ENCODE data around the gene TMEM14C.
"Not testable (repeated sequence)": the region's sequence is repeated elsewhere in the genome, so short reads cannot be mapped to it uniquely, and the experiment has no call there.

Gene TMEM14C

GRCh38 chr6:10722820-10723566, at the start of gene TMEM14C:
Gene TMEM14C (plus strand): TSS chr6:10723070. CDS start chr6:10724614, 1,544 bp downstream.
- peak; percentile 63 for DNase-seq

GRCh38 chr6:10676403-10676802, 46.5 kb upstream of the TMEM14C start:
- DNase-seq = no peak

GRCh38 chr6:10678456-10678855, 44.4 kb upstream of the TMEM14C start:
- DNase-seq = no peak

GRCh38 chr6:10681795-10682194, 41.1 kb upstream of the TMEM14C start:
- DNase-seq = no peak

- no peak for DNase-seq
Measured at GRCh38 chr6:10682355-10682988, 40.4 kb upstream of the TMEM14C start.

- no peak for DNase-seq
Measured at GRCh38 chr6:10684618-10685017, 38.3 kb upstream of the TMEM14C start.

- DNase-seq = no peak
Measured at GRCh38 chr6:10685092-10685915, 37.6 kb upstream of the TMEM14C start.

GRCh38 chr6:10686901-10687300, 36.0 kb upstream of the TMEM14C start:
- DNase-seq = no peak

GRCh38 chr6:10687582-10687981, 35.3 kb upstream of the TMEM14C start:
- DNase-seq = no peak

GRCh38 chr6:10690651-10691445, 32.0 kb upstream of the TMEM14C start:
- DNase-seq = no peak

GRCh38 chr6:10692965-10693538, 29.8 kb upstream of the TMEM14C start:
- no peak for DNase-seq

GRCh38 chr6:10694302-10695085, 28.4 kb upstream of the TMEM14C start, which contains the start of the genes C6orf52 and PAK1IP1:
Gene C6orf52 (minus strand): TSS chr6:10694616. CDS start chr6:10687550, 7,066 bp downstream.
Gene PAK1IP1 (plus strand): TSS chr6:10694972. CDS start chr6:10694986, 14 bp downstream.
- DNase-seq = peak; percentile 93

GRCh38 chr6:10695086-10695657, 27.7 kb upstream of the TMEM14C start:
- no peak for DNase-seq

GRCh38 chr6:10696655-10697054, 26.2 kb upstream of the TMEM14C start:
- no peak for DNase-seq

- DNase-seq = no peak
Measured at GRCh38 chr6:10713962-10714361, 8.9 kb upstream of the TMEM14C start.

- no peak for DNase-seq
Measured at GRCh38 chr6:10719296-10719963, 3.4 kb upstream of the TMEM14C start.

GRCh38 chr6:10719964-10720264, 3.0 kb upstream of the TMEM14C start:
- no peak for DNase-seq

- peak; percentile 34 for DNase-seq
Measured at GRCh38 chr6:10720265-10720959, 2.5 kb upstream of the TMEM14C start.

GRCh38 chr6:10720960-10721849, 1.7 kb upstream of the TMEM14C start:
- not testable (repeated sequence) for DNase-seq
